Measurements from ENCODE around the gene SCRN1. TPM values are rescaled to one million over a fixed set of nuclear protein-coding genes. Genes with fewer than 3 reads are reported as not detected.

Gene SCRN1
- total RNA-seq, 1 donor from 2014 or later, result 36.1 TPM

GRCh38 chr7:29873644-29874294, 115.8 kb downstream of the SCRN1 start:
- H3K27ac ChIP-seq, result no peak overlapping the region
- ATAC-seq (no peak), DNase-seq (no peak)
- H3K4me3 ChIP-seq, result no peak overlapping the region
- TF ChIP-seq CTCF (IDR thresholded peaks at IDR 0.05), result no peak
- no peaks in the 10 kb centered on the region for H3K4me1 ChIP-seq
- H3K27me3 ChIP-seq, result no peaks in the 10 kb centered on the region
- H3K36me3 ChIP-seq, result no peaks in the 10 kb centered on the region
- intact Hi-C loops (cut with DNase I), result no loop called here
- H3K9me3 ChIP-seq, result no peaks in the 10 kb centered on the region

GRCh38 chr7:29871787-29872398, 117.7 kb downstream of the SCRN1 start:
- intact Hi-C loops (cut with DNase I), result no loop called here
- Histone ChIP-seq H3K9me3 (no peaks in the 10 kb centered on the region), H3K27me3 (no peaks in the 10 kb centered on the region), H3K4me1 (peaks cover 3% of the 10 kb centered on the region), H3K36me3 (no peaks in the 10 kb centered on the region), H3K4me3 (no peak overlapping the region), H3K27ac (no peak overlapping the region)
- DNase-seq (no peak), ATAC-seq (no peak)
- no peak for TF ChIP-seq CTCF (IDR thresholded peaks at IDR 0.05)

Other genes with a start within 250 kb of the SCRN1 start
- 0.67 TPM for gene WIPF3, start 183.3 kb downstream of the SCRN1 start, total RNA-seq
- gene FKBP14, start 36.9 kb upstream of the SCRN1 start, total RNA-seq, result 11.5 TPM
- gene PLEKHA8, start 38.6 kb upstream of the SCRN1 start, total RNA-seq, result 11.3 TPM
- gene MTURN, start 145.2 kb upstream of the SCRN1 start, total RNA-seq, result 31.3 TPM